ENCODE data around the gene ADCY10.
"Not testable (repeated sequence)": the region's sequence is repeated elsewhere in the genome, so short reads cannot be mapped to it uniquely, and the experiment has no call there.

ADCY10 gene, protein sequence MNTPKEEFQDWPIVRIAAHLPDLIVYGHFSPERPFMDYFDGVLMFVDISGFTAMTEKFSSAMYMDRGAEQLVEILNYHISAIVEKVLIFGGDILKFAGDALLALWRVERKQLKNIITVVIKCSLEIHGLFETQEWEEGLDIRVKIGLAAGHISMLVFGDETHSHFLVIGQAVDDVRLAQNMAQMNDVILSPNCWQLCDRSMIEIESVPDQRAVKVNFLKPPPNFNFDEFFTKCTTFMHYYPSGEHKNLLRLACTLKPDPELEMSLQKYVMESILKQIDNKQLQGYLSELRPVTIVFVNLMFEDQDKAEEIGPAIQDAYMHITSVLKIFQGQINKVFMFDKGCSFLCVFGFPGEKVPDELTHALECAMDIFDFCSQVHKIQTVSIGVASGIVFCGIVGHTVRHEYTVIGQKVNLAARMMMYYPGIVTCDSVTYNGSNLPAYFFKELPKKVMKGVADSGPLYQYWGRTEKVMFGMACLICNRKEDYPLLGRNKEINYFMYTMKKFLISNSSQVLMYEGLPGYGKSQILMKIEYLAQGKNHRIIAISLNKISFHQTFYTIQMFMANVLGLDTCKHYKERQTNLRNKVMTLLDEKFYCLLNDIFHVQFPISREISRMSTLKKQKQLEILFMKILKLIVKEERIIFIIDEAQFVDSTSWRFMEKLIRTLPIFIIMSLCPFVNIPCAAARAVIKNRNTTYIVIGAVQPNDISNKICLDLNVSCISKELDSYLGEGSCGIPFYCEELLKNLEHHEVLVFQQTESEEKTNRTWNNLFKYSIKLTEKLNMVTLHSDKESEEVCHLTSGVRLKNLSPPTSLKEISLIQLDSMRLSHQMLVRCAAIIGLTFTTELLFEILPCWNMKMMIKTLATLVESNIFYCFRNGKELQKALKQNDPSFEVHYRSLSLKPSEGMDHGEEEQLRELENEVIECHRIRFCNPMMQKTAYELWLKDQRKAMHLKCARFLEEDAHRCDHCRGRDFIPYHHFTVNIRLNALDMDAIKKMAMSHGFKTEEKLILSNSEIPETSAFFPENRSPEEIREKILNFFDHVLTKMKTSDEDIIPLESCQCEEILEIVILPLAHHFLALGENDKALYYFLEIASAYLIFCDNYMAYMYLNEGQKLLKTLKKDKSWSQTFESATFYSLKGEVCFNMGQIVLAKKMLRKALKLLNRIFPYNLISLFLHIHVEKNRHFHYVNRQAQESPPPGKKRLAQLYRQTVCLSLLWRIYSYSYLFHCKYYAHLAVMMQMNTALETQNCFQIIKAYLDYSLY (N-terminal part only)

GRCh38 chr1:167913895-167914496 is at the start of gene ADCY10:
Gene ADCY10 (minus strand): TSS chr1:167914134. CDS start chr1:167905140, 8,994 bp downstream.
- no peak for DNase-seq (ENCODE audit: low spot score)

- no peak for DNase-seq (ENCODE audit: low spot score)
Measured at GRCh38 chr1:167957710-167958109, 43.8 kb upstream of the ADCY10 start.

- DNase-seq (ENCODE audit: low spot score) = no peak
Measured at GRCh38 chr1:167955915-167956314, 42.0 kb upstream of the ADCY10 start.

DNA sequence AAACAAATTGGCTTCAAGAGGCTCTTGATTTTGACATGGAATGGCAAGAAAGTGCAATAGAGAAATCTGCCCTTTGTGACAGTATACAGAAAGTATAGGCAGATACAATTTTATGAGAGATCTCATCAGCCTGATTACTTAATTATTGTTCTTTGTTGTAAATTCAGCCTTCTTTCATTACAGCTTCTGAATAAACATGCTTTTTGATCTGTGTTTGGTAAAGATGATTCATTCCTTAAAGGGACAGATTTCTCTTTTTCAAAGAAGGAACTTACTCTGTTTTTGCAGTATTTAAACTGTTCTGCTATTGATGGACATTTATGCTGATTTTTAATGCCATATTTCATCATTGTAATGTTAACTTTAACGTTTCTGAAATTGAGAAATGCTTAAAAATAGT is 36.6 kb upstream of the ADCY10 start:
- DNase-seq (ENCODE audit: low spot score) = no peak

DNA sequence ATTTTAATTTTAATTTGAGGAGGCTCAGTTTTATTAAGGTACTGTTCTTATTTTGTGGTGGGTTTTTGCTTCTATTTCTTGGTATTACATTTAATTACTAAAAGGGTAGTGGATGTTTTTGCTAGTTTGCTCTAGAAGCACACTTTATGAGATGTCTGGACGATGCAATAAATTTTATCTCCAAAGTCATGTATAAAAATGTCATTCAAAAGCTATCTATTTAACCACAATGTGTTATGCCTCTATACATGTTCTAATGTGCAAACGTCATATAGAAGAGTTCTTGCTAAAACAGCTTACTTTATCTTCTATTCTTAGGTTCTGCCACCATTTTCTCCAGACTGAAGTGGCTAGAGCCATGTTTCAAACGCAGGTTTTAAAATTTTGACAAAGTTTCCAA is 35.9 kb upstream of the ADCY10 start:
- no peak for DNase-seq (ENCODE audit: low spot score)

GRCh38 chr1:167947733-167948132 is 33.8 kb upstream of the ADCY10 start:
- no peak for DNase-seq (ENCODE audit: low spot score)

DNA sequence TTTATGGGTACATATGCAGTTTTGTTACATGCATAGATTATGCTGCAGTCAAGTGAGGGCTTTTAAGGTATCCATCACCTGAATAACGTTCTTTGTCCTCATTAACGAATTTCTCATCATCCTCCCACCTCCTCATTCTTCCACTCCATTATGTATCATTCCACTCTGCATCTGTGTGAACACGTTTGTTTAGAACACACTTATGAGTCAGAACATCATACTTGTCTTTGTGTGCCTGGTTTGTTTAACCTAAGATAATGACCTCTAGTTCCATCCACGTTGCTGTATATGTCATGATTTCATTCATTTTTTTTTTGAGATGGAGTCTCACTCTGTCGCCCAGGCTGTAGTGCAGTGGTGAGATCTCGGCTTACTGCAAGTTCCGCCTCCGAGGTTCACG is 29.6 kb upstream of the ADCY10 start:
- no peak for DNase-seq (ENCODE audit: low spot score)

DNA sequence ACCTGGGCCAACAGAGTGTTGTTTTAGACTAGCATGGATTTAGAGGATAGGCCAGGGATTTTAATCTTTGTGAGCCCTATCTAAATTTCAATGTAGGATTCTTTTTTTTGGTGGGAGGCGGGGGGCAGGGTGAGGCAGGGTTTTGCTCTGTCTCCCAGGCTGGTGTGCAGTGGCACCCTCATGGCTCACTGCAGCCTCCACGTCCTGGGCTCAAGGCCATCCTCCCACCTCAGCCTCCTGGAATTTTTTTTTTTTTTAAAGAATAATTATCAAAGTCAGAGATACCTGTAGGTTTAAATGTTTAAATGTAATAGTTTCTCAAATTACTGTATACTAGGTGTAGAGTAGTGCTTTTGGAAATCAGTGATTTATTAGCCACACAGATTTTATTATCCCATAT is 26.3 kb upstream of the ADCY10 start:
- no peak for DNase-seq (ENCODE audit: low spot score)

DNA sequence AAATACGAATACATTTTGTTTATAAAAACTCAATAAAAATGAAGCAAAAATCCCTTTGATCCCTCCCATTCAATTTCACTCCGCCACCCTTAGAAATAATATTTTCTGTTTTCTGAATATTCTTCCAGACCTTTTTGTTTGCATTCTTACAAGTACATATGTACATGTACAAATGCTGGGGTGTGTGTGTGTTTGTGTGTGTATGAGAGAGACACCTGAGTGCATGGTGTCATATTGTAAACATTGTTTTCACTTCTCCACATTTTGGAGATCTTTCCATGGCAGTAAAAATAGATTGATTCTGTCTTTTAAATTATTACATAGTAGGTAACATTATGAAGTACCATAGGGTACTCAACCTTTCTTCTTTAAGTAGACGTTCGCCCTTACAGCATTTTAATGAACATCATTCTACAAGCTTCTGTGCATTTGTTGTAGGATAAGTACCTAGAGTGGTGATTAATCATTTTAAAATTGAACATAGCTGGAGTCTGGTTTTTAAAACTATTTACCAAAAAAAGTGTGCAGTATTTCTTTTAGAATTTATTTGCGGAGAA is 24.2 kb upstream of the ADCY10 start:
- DNase-seq (ENCODE audit: low spot score) = no peak

DNA sequence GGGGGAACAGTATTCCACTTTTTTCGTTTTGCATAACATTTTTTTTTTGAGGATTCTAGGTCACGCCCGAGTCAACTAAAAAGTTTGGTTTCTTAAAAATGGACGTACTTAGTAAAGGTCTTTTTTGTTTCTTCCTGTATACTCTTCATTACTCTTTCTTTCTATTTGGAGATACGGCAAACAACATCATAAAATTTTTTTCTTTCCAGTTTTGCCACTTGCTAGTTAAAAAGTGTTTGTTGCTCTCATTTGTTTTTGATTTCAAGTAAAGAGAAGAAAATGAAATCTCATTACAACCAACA is 23.7 kb upstream of the ADCY10 start:
- no peak for DNase-seq (ENCODE audit: low spot score)

DNA sequence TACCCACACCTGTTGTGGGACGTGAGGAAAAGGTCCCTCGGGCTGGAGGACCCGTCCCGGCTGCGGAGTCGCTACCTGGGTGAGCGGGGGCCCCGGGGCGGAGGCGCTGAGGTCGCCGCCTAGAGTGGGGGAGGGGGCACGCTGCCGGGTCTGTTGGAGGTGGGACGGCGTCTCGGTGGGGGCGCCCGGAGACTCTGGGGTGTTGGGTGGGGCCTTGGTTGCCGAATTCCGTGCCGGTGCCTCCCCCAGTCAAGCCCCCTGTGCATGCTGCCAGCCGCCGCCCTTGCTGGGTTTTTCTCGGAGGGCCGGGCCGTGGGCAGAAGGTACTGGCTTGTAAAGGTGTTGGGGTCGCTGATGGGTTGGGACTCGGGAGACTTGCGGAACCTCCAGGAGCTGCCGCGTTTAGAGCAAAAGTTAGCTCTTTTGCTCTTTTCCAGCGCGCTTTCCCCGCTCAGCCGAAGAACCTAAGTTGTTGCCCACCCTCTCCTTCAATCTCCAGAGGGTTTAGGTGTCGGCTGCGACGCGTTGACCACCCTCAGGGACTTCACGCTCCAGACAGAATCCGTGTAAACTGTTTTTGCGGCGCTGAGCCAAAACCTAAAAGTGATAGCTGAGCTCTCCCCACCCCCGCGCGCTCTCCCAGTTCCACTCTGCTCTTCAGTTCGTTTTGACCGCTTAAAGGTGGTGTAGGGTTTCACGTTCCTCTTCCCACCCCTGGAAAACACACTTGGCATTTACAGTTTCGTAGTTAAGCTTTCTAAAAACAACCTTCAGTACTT is 23.2 kb upstream of the ADCY10 start, which contains the start of gene MPC2:
TSS of gene MPC2 (minus strand) at position 143 of the 779 bp plus-strand sequence. CDS start 1,231 bp downstream, outside the sequence.
- peak; percentile 44 for DNase-seq (ENCODE audit: low spot score)

GRCh38 chr1:167936068-167936929 is 22.4 kb upstream of the ADCY10 start, which contains the start of gene DCAF6:
Gene DCAF6 (plus strand): TSS chr1:167936683. CDS start chr1:167936912, 229 bp downstream.
- peak; percentile 98 for DNase-seq (ENCODE audit: low spot score)

GRCh38 chr1:167935216-167936067 is 21.5 kb upstream of the ADCY10 start:
- peak; percentile 44 for DNase-seq (ENCODE audit: low spot score)

DNA sequence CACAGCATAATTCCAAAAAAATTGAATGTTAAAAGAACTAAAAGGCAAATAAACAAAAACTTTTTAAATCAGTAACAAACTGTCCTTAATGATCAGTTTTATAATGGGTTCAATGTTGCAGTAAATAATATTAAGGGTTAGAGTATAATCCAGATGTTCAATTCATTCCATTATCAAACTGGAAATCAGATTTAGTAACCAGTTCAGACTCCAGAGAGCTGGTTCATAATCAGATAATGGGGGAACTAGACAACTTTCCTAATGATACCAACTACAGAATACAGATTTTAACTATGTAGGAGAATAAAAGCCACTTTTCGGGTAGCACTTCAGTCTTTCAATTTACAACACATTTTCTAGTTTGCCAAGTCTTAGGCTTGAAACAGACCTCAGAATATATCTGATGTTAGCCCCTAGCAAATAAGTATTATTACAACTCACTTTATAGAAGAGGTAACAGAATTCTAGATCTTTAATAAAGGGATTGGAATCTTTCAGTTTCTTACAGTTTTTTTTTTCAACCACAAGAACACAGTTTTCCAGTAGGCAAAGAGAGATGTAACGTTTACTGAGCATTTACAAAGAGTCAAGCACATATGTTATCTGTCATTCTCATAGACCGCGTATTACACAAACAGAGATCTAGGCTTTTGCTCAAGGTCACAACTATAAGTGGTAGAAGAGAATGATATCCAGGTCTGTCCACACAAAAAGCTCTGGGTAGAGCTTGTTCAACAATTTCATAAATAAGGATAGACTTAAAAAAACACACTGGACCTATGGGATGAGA is 20.7 kb upstream of the ADCY10 start:
- DNase-seq (ENCODE audit: low spot score) = peak; percentile 15

DNA sequence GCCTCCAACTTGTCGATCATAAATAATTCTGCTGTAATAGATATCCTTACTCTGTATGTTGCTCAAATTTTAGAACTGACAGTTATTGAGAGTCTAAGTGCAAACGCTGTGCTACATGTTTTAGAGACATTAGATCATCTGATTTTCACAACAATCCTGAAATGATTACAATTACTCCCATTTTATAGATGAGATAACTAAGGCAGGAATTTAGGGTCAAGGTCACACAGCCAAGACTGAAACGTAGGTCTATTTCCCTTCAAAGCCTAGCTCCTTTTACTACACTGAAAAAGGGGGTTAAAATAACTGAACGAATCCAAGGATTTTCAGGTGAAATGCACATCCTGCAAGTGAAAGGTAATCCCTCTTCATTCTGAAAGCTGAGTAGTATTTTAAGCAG is 19.9 kb upstream of the ADCY10 start:
- DNase-seq (ENCODE audit: low spot score) = no peak

GRCh38 chr1:167929725-167930124 is 15.8 kb upstream of the ADCY10 start:
- no peak for DNase-seq (ENCODE audit: low spot score)

DNA sequence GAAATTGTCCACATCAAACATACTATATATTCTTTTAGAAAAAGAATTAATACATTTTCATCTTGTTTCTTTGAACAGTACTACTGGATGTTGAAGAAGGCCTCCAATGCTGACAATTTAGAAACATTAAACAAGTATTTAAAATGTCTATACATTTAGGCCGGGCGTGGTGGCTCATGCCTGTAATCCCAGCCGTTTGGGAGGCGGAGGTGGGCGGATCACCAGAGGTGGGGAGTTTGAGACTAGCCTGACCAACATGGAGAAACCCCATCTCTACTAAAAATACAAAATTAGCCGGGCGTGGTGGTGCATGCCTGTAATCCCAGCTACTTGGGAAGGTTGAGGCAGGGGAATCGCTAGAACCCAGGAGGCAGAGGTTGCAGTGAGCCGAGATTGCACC is 15.0 kb upstream of the ADCY10 start:
- DNase-seq (ENCODE audit: low spot score) = not testable (repeated sequence)

DNA sequence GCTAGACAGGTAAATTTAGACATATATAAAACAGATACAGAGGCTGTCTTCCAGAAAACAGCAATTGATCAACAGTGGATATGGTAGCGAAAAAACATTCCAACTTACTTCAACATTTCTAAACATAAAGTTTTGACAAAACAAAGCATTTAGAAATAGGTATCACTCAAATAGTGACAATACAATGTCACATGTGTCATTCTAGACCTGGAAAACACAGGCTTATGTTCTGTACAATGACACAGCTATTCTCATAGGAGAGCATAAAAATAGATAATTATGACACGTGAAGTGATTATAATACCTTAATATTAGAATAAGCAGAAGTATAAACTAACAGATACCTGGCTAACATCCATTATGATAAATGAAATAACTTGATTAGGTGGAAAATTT is 14.5 kb upstream of the ADCY10 start:
- DNase-seq (ENCODE audit: low spot score) = no peak

Data from activated CD4-positive, alpha-beta T cell treated with anti-CD3 and anti-CD28 coated beads, Interleukin-2, Interleukin-4, amounts not matched to agents 100 ng/mL and 50 ng/mL, durations not matched to agents 16 hours and 8 hours (primary cell).